Nephron (organoid): ENCODE measurements around the gene WNT5B.

Source experiments
- H3K27ac Mint-ChIP-seq, 3 experiments: 2 replicates each; pipeline ENCODE4 v1.8.0; 2020; ENCODE audit warnings: mixed read lengths in 3 of 3, mild to moderate bottlenecking in 2 of 3, moderate library complexity in 1 of 3
- H3K27me3 Mint-ChIP-seq: 2 replicates; pipeline ENCODE4 v1.8.0; 2021; ENCODE audit warnings: low read depth, mild to moderate bottlenecking, moderate library complexity, mixed read lengths
- H3K36me3 Mint-ChIP-seq: 2 replicates; pipeline ENCODE4 v1.8.0; 2020; ENCODE audit warnings: low read depth, mixed read lengths
- H3K4me1 Mint-ChIP-seq: 2 replicates; pipeline ENCODE4 v1.8.0; 2020; ENCODE audit warnings: mixed read lengths
- H3K4me3 Mint-ChIP-seq, 3 experiments: 2 replicates each; pipeline ENCODE4 v1.8.0; 2020; ENCODE audit warnings: mild to moderate bottlenecking in 3 of 3, mixed read lengths in 3 of 3, moderate library complexity in 2 of 3
- H3K9me3 Mint-ChIP-seq: 2 replicates; pipeline ENCODE4 v1.8.0; 2020; ENCODE audit warnings: mixed read lengths
- TF ChIP-seq, protein P1 (sequence below), 3 experiments: fragments of 200-600 bp; sonication (generic); IDR thresholded peaks; one replicate each; pipeline ENCODE4 v1.5.0; 2021; ENCODE audit warnings: antibody characterized with exemption in 3 of 3; ENCODE audit not compliant: unreplicated experiment in 3 of 3

Gene WNT5B

GRCh38 chr12:1583421-1584078 lies 45.5 kb upstream of the WNT5B start:
- H3K27me3 Mint-ChIP-seq, result peaks cover 11% of the 10 kb centered on the region
- H3K27ac Mint-ChIP-seq, result peak overlapping the region in 1 of 3 experiments; percentile 10
- TF ChIP-seq, protein P1, sequence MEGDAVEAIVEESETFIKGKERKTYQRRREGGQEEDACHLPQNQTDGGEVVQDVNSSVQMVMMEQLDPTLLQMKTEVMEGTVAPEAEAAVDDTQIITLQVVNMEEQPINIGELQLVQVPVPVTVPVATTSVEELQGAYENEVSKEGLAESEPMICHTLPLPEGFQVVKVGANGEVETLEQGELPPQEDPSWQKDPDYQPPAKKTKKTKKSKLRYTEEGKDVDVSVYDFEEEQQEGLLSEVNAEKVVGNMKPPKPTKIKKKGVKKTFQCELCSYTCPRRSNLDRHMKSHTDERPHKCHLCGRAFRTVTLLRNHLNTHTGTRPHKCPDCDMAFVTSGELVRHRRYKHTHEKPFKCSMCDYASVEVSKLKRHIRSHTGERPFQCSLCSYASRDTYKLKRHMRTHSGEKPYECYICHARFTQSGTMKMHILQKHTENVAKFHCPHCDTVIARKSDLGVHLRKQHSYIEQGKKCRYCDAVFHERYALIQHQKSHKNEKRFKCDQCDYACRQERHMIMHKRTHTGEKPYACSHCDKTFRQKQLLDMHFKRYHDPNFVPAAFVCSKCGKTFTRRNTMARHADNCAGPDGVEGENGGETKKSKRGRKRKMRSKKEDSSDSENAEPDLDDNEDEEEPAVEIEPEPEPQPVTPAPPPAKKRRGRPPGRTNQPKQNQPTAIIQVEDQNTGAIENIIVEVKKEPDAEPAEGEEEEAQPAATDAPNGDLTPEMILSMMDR (IDR thresholded peaks at IDR 0.05; ENCODE audit: unreplicated experiment in 3 of 3), result peak; percentile 90 to 98 (median 95)
- H3K4me1 Mint-ChIP-seq, result peaks cover 56% of the 10 kb centered on the region
- H3K4me3 Mint-ChIP-seq, result peak overlapping the region; percentile 4 to 55 (median 43)
- no peaks in the 10 kb centered on the region for H3K9me3 Mint-ChIP-seq
- H3K36me3 Mint-ChIP-seq, result no peaks in the 10 kb centered on the region

GRCh38 chr12:1584326-1584725 lies 44.7 kb upstream of the WNT5B start:
- Mint-ChIP-seq H3K27ac (no peak overlapping the region), H3K4me3 (no peak overlapping the region)

DNA sequence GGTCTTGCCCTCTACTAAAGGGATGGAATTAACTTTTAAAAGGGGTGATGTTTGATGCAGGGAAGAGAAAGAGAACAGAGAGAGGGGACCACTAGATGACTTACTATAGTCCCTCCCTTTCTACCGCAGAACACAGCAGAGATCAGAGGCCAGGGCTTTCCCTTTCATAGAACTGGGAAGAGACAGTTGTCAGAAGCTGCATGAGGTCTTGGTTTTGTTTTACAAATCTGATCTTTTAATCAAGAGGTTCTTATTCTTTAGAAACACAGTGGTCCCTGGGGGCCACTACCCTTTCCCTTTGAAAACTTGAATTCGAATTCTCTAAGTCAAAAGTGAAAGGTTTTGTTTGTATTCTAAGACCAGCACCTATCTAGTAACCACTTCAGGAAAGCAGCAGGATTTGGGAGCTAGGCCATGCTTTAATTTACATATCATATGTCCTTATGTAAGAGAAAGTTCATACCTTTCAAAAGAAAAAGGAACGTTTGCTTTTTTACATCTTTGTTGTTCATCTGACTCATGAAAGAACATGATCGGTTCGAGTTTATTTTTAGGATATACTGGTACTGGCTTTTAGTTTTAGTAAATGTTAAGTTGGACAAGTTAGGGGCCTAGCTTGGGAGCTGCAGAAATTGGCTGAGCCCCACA lies 41.0 kb upstream of the WNT5B start:
- Mint-ChIP-seq H3K36me3 (no peaks in the 10 kb centered on the region), H3K4me1 (peaks cover 72% of the 10 kb centered on the region), H3K27ac (peak overlapping the region; percentile 35 to 61 (median 52)), H3K27me3 (peaks cover 5% of the 10 kb centered on the region), H3K9me3 (no peaks in the 10 kb centered on the region), H3K4me3 (peak overlapping the region in 2 of 3 experiments; percentile 19 to 41)
- TF ChIP-seq, protein P1 (IDR thresholded peaks at IDR 0.05; ENCODE audit: unreplicated experiment in 3 of 3), result no peak

More at GRCh38 chr12:1584326-1584725, 44.7 kb upstream of the WNT5B start:
- H3K27me3 Mint-ChIP-seq, result peaks cover 11% of the 10 kb centered on the region
- H3K36me3 Mint-ChIP-seq, result no peaks in the 10 kb centered on the region
- no peaks in the 10 kb centered on the region for H3K9me3 Mint-ChIP-seq
- TF ChIP-seq, protein P1 (IDR thresholded peaks at IDR 0.05; ENCODE audit: unreplicated experiment in 3 of 3), result no peak
- H3K4me1 Mint-ChIP-seq, result peaks cover 60% of the 10 kb centered on the region

DNA sequence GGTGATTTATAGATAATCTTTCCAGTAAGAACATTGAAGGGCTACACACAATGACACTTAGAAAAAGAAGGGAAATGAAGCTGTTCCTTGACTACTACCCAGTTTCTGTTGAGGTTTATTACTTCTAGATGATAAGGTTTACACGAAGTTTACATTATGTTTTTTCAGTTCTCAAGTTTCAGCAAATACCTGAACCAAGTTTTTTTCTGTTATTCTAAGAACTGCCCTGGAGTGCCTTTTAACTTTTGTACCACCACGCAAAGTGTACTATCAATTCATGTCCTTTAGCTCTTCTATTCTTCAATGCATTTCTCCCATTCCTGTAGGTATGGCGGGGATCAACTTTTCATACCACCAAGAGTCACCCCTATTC lies 40.5 kb upstream of the WNT5B start:
- Mint-ChIP-seq H3K4me3 (peak overlapping the region in 2 of 3 experiments; percentile 19 to 41), H3K9me3 (no peaks in the 10 kb centered on the region), H3K27ac (peak overlapping the region; percentile 33 to 61 (median 52)), H3K36me3 (no peaks in the 10 kb centered on the region), H3K4me1 (peaks cover 70% of the 10 kb centered on the region), H3K27me3 (peaks cover 2% of the 10 kb centered on the region)
- TF ChIP-seq, protein P1 (IDR thresholded peaks at IDR 0.05; ENCODE audit: unreplicated experiment in 3 of 3), result no peak

DNA sequence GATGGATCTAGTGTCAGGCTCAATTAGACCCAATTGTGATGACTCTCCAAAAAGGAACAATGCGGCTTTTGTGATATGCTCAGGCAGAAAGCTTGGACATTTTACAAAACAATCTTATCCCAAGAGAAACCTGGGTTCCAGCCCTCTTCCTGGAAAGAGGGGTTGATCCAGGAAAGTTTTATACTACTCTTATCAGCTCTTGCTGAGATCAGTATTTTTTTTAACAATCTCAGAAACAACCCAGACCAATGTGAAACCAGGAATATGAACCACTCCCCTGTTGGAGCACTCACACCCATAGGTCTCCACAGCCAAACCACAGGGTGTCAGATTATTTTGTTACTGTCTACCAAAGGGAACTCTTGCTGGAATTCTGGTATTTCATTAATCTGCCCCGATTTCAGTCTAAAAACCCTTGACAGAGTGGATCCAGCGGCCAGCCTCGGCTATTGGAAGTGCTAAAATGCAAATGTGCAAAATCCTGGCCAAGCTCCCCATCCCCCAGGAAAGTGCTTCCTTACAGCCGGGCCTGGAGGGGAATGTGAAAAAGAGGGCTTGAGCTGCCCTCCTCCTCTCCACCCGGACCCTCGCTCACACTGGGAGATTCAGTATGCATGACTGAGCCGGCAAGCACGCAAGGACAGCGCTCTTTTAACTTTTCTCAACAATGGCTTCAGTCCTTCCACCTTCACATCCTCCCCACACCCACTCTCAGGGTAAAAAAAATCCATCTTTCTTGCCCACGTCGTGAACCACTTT lies 38.6 kb upstream of the WNT5B start:
- Mint-ChIP-seq H3K27ac (peak overlapping the region; percentile 49 to 62 (median 61)), H3K4me3 (peak overlapping the region; percentile 77 to 83 (median 81)), H3K36me3 (no peaks in the 10 kb centered on the region), H3K4me1 (peaks cover 65% of the 10 kb centered on the region), H3K27me3 (no peaks in the 10 kb centered on the region), H3K9me3 (no peaks in the 10 kb centered on the region)
- TF ChIP-seq, protein P1 (IDR thresholded peaks at IDR 0.05; ENCODE audit: unreplicated experiment in 3 of 3), result no peak
